Measurements from ENCODE around the gene ARHGAP10.

DNA sequence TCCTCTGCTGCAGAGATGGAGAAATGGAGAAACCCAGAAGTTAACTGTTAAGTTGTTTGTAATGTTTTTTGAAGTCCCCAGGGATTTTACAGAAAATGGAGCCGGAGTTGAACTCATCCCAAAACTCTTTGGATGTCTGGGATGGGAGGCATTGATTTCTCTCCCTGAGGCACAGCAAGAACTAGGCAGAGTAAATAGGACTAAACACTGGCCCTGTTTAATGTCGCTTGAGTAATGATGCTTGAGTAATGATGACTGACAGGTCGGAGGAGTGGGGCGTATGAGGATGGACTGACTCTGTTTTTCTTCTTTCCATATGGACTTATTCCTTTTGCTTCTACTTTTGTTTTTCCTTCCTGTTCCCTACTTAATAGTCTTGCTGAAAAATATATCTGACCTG lies 69.9 kb downstream of the ARHGAP10 start:
- TF ChIP-seq TCF7 (IDR thresholded peaks at IDR 0.05; ENCODE audit: borderline replicate concordance) (no peak), MTA3 (IDR thresholded peaks at IDR 0.05; ENCODE audit: borderline replicate concordance, low read length) (no peak), POLR2A (IDR thresholded peaks at IDR 0.05; ENCODE audit: low read depth, low read length) (no peak), POLR2AphosphoS5 (IDR thresholded peaks at IDR 0.05; ENCODE audit: low read length) (no peak)
- TF ChIP-seq, protein P1, sequence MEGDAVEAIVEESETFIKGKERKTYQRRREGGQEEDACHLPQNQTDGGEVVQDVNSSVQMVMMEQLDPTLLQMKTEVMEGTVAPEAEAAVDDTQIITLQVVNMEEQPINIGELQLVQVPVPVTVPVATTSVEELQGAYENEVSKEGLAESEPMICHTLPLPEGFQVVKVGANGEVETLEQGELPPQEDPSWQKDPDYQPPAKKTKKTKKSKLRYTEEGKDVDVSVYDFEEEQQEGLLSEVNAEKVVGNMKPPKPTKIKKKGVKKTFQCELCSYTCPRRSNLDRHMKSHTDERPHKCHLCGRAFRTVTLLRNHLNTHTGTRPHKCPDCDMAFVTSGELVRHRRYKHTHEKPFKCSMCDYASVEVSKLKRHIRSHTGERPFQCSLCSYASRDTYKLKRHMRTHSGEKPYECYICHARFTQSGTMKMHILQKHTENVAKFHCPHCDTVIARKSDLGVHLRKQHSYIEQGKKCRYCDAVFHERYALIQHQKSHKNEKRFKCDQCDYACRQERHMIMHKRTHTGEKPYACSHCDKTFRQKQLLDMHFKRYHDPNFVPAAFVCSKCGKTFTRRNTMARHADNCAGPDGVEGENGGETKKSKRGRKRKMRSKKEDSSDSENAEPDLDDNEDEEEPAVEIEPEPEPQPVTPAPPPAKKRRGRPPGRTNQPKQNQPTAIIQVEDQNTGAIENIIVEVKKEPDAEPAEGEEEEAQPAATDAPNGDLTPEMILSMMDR (IDR thresholded peaks at IDR 0.05 in 2 of 3, conservative IDR thresholded peaks at IDR 0.05 in 1 of 3; ENCODE audit: control insufficient read depth in 2 of 3, extremely low read depth in 1 of 3, insufficient read depth in 1 of 3, low read depth in 3 of 3, low read length in 3 of 3): no peak

All from GM12878 (cell line).